ENCODE results near the gene HAUS6. TPM values are rescaled to one million over a fixed set of nuclear protein-coding genes. Genes with fewer than 3 reads are reported as not detected.

Gene HAUS6
- total and polyA plus RNA-seq, 12 donors = 4.0 to 16.3 (median 12.6) TPM

DNA sequence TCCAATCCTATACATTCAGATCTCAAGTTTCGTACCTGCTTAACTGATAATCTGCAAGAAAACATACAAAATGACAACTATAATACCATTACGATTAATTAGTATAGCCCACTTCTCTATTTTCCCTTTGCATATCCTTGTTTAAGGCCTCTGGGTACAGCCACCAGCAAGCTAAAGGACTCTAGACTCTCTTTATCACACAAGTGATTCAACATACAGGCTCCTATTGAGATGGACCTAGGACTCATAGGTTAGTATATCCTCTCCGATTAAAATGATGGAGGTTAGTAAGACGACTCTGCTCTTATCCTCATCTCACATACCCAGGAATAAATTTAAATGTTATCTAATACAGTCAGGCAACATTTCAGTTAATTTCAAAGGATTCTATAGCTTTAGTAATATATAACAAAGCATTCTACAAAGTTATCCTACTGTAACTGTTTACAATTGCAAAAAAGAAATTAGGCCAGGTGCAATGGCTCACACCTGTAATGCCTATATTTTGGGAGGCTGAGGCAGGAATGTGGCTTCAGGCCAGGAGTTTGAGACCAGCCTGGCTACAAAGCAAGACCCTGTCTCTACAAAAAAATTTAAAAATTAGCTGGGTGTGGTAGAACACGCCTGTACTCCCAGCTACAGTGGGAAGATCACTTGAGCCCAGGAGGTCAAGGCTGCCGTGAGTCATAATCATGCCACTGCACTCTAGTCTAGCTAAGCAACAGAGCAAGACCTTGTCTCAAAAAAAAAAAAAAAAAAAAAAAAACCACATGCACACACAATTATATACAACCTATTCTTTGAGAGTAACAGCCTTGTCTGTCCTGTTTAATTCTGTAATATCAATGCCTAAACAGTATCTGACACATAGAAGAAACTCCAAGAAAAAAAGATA lies 15.4 kb downstream of the HAUS6 start:
- TF ChIP-seq POLR2A (IDR thresholded peaks at IDR 0.05) (no peak), CTCF (IDR thresholded peaks at IDR 0.05) (no peak)
- intact Hi-C loops (cut with DNase I) = loop anchor here in 1 of 2 donors (10.0 kb wide), 1 partner anchor 87 kb away; no protein-coding TSS in a partner anchor
- Histone ChIP-seq H3K36me3 (replicated peaks in 1 of 2) (peaks cover 0 to 35% of the 10 kb centered on the region in 2 donors), H3K27ac (peak overlapping the region in 3 of 5 donors; percentile 41 to 58 (median 42)), H3K9me3 (replicated peaks in 1 of 3) (no peaks in the 10 kb centered on the region), H3K4me1 (replicated peaks in 1 of 2) (peaks cover 4 to 11% of the 10 kb centered on the region in 2 donors), H3K4me3 (no peak overlapping the region), H3K27me3 (no peaks in the 10 kb centered on the region)
- peak; percentile 77 to 91 (median 89) for DNase-seq
- WGBS, 4 donors = 71 to 78% (median 75%) methylated on average over 6 of the region's 6 CpGs

DNA sequence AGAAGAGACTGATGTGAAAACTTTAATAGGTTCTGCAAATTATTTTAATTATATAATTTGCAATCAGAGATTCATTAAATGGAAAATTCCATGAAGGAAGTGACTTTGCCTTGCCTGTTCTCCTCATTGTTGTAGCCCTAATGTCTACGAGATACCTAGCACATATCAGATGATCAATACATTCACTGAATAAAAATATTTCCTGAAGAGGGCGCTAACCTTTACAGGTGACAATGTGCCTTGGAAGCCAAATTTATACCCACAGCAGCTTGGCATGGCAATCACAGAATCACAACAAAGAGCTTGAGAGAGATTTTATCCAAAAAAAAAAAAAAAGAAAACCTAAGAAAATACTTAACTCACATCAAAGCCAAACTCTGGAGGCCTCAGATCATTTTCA lies 17.4 kb downstream of the HAUS6 start:
- intact Hi-C loops (cut with DNase I) = loop anchor here in 1 of 2 donors (10.0 kb wide), 1 partner anchor 90 kb away; no protein-coding TSS in a partner anchor
- Histone ChIP-seq H3K27ac (no peak overlapping the region), H3K9me3 (replicated peaks in 1 of 3) (no peaks in the 10 kb centered on the region), H3K27me3 (no peaks in the 10 kb centered on the region), H3K4me3 (no peak overlapping the region), H3K4me1 (replicated peaks in 1 of 2) (peaks cover 4 to 11% of the 10 kb centered on the region in 2 donors), H3K36me3 (replicated peaks in 1 of 2) (peaks cover 0 to 30% of the 10 kb centered on the region in 2 donors)
- no peak for DNase-seq
- TF ChIP-seq CTCF (IDR thresholded peaks at IDR 0.05) (peak in 5 of 6 experiments; percentile 4 to 36 (median 32)), POLR2A (IDR thresholded peaks at IDR 0.05) (no peak)
- WGBS, 4 donors = 69 to 82% (median 74%) methylated on average over 2 of the region's 2 CpGs

DNA sequence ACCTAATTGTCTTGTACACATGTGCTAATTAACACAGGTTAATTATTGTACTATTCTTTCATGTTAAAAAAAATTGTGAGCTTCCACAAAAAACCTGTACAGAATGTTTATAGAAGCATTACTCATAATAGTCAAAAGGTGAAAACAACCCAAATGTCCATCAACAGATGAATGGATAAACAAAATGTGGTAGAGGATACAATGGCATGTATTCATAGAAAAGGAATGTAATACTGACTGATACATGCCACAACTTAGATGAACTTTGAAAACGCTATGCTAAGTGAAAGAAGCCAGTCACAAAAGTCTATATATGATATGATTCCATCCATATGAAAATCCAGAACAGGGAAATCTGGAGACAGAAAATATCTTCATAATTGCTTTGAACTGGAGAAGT lies 27.9 kb downstream of the HAUS6 start:
- WGBS, 4 donors = 80 to 98% (median 84%) methylated on average over 1 of the region's 1 CpG
- no peaks in the 10 kb centered on the region for H3K4me1 ChIP-seq (replicated peaks in 1 of 2)
- no peak for TF ChIP-seq POLR2A (IDR thresholded peaks at IDR 0.05)
- no peaks in the 10 kb centered on the region for H3K27me3 ChIP-seq
- no peak overlapping the region for H3K4me3 ChIP-seq
- DNase-seq = no peak
- intact Hi-C loops (cut with DNase I) = no loop called here
- H3K27ac ChIP-seq = no peak overlapping the region
- H3K9me3 ChIP-seq (replicated peaks in 1 of 3) = no peaks in the 10 kb centered on the region
- H3K36me3 ChIP-seq (replicated peaks in 1 of 2) = peaks cover 0 to 50% of the 10 kb centered on the region in 2 donors

DNA sequence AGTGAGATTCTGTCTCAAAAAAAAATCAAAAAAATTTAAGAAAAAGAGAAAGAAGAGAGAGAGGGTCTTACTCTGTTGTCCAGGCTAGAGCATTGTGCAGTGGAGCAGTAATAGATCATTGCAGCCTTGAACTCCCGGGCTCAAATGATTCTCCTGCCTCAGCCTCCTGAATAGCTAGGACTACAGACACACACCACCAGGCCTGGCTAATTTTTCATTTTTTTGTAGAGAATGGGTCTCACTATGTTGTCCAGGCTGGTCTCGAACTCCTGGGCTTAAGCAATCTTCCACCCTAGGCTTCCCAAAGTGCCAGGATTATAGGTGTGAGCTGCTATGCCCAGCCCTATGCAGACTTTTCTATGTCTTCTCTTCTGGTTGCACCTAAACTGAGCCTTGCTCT lies 28.5 kb downstream of the HAUS6 start:
- Histone ChIP-seq H3K27ac (no peak overlapping the region), H3K4me1 (replicated peaks in 1 of 2) (no peaks in the 10 kb centered on the region), H3K27me3 (no peaks in the 10 kb centered on the region), H3K4me3 (no peak overlapping the region), H3K36me3 (replicated peaks in 1 of 2) (peaks cover 0 to 57% of the 10 kb centered on the region in 2 donors), H3K9me3 (replicated peaks in 1 of 3) (no peaks in the 10 kb centered on the region)
- intact Hi-C loops (cut with DNase I) = no loop called here
- TF ChIP-seq POLR2A (IDR thresholded peaks at IDR 0.05) (no peak), CTCF (IDR thresholded peaks at IDR 0.05) (no peak)
- 95 to 100% (median 97%) methylated on average over 2 of the region's 2 CpGs for WGBS, 4 donors
- no peak for DNase-seq
